Fibroblast of villous mesenchyme (primary cell): Measurements from ENCODE around the gene UGT1A3. TPM values are rescaled to one million over a fixed set of nuclear protein-coding genes. Genes with fewer than 3 reads are reported as not detected.

Experiments used
- DNase-seq: peaks from one replicate; pipeline ENCODE4 v3.0.0-alpha.2; 2010; ENCODE audit warnings: low read depth
- H3K4me3 ChIP-seq: 2 replicates; pipeline ENCODE4 v1.5.1; 2011; ENCODE audit warnings: low read depth, mild to moderate bottlenecking, low read length
- total RNA-seq: library from RNA; depleted of rRNA; stranded (reverse); fragments of >200 nt; gene quantifications from 2 replicates; pipeline ENCODE4 v1.2.3, GENCODE V29; 2012
- TF ChIP-seq, protein P1 (sequence below): IDR thresholded peaks from 2 replicates; pipeline ENCODE4 v1.5.1; 2012; ENCODE audit warnings: low read depth, mild to moderate bottlenecking, low read length; ENCODE audit not compliant: insufficient read depth

UGT1A3 gene
- total RNA-seq, 1 donor, result not detected

DNA sequence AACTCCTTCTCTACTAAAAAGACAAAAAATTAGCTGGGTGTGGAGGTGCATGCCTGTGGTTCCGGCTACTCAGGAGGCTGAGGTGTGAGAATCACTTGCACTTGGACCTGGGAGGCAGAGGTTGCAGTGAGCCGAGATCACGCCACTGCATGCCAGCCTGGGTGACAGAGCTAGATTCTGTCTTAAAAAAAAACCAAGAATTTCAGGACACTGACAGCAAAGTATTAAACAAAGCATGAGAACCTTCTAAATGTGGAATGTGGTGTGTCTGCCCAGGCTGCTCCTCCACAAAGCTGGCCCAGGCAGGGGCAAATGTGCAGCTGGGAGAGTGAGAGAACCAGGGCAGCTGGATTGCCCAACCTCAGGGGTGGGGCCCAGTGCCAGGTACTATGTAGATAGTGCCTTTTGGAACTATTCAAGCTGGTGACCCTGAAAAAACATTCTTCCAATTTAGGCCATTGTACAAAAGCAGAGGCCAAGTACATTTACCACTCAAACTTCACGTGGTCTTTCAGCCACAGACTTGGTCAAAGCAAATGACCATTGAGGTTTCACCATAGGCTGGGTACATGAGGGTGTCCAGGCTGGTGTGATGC, 22.8 kb upstream of the UGT1A3 start:
- TF ChIP-seq, protein P1, sequence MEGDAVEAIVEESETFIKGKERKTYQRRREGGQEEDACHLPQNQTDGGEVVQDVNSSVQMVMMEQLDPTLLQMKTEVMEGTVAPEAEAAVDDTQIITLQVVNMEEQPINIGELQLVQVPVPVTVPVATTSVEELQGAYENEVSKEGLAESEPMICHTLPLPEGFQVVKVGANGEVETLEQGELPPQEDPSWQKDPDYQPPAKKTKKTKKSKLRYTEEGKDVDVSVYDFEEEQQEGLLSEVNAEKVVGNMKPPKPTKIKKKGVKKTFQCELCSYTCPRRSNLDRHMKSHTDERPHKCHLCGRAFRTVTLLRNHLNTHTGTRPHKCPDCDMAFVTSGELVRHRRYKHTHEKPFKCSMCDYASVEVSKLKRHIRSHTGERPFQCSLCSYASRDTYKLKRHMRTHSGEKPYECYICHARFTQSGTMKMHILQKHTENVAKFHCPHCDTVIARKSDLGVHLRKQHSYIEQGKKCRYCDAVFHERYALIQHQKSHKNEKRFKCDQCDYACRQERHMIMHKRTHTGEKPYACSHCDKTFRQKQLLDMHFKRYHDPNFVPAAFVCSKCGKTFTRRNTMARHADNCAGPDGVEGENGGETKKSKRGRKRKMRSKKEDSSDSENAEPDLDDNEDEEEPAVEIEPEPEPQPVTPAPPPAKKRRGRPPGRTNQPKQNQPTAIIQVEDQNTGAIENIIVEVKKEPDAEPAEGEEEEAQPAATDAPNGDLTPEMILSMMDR, result no peak
- no peak for DNase-seq

DNA sequence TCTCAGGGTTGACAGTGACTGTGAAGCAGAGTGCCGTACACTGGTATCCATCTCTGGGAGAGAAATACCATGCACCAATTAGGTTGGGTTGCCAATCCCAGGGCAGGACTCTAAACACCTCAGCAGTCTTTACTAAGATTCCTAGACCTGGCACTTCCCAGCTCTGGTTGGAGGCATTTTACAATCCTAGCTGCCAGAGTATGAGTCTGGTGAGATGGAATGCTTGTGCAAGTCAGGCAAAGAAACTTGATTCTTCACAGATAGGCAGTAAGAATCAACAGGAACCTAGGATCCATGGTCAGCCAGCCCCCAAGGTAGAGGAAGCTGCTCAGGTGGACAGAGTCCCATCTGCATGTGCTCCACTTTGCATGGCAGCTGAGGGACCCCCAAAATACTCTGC, 22.1 kb upstream of the UGT1A3 start:
- no peak overlapping the region for H3K4me3 ChIP-seq
- DNase-seq, result peak; percentile 34
- TF ChIP-seq, protein P1, result no peak

More for the DNA sequence above, 22.8 kb upstream of the UGT1A3 start:
- no peak overlapping the region for H3K4me3 ChIP-seq

DNA sequence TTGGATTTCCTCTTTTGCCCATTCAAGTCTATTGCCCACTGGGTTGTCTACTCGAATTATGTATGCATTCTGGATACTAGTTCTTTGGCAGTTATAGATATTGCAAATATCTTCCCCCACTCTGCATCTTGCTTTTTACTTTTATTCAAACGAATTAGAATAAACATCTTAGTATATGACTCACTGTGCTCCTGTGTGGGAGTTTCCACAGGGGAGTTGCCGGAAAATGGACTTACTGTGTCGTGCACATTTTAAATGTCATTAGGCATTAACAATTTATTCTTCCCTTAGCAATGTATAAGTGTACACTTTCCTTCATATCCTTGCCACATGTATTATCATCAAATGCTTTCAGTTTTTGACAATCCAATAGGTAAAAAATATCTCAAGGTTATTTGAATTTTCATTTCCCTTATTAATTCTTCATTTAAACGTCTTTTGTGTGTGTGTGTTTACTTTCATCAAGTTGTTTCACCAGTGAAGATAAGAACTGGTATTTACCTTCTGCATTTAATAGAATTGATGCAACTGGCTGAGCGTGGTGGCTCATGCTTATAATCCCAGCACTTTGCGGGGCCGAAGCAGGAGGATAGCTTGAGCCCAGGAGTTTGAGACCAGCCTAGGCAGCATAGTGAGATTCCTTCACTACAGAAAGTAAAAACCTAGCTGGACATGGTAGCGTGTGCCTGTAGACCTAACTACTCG, 20.8 kb upstream of the UGT1A3 start:
- H3K4me3 ChIP-seq, result no peak overlapping the region
- DNase-seq, result peak; percentile 48
- TF ChIP-seq, protein P1, result no peak

DNA sequence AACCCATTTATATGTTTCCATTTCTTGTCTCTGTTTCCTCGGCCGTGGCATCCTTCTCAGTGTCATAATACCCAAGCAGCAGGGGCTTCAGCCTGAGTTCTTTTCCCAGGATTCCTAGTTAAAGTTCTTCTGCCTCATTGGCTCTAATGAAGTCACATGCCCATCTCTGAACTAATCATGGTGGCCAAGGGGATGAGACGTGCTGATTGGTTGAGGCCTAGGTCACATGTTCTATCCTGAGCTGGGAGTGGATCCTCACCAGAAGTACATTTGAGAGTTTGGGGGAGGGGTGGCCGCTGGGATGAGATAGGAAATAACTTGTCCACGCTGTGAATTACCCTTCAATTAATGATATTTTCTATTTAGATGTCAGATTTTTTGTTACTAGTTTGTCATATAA, 19.9 kb upstream of the UGT1A3 start:
- DNase-seq, result no peak
- H3K4me3 ChIP-seq, result no peak overlapping the region
- TF ChIP-seq, protein P1, result no peak

DNA sequence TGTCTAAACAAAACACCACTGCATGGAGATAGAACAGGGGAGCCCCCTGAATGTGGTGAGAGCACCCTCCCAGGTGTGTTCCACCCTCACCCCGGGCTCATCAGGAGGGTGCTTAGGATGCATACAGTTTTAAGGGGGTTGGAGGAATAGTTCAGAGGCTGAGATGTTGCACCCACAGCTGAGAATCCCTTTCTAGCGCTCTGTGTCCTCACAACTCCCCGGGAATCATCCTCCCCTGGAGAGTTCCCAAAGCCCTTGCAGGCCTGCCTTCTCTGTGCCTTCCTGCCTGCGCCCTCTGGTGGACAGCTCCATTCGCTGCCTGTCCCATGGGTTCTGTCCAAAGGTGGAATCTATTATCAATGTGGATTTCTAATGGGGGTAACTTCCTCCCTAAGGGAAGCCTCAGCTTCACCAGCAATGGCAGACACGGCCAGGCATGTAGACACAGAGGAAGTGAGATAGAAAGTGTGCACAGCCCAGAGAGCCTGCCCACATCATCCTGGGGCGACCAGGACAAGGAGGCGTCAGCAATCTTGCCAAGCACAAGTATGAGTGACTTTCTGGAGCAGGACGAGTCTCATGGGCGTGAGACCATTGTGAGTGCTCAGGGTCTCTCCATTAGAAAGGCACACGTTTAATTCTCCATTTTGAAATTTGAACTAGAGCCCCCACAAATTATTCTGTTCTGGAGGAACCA, 17.4 kb upstream of the UGT1A3 start:
- DNase-seq, result peak; percentile 81
- TF ChIP-seq, protein P1, result peak; percentile 98
- no peak overlapping the region for H3K4me3 ChIP-seq

DNA sequence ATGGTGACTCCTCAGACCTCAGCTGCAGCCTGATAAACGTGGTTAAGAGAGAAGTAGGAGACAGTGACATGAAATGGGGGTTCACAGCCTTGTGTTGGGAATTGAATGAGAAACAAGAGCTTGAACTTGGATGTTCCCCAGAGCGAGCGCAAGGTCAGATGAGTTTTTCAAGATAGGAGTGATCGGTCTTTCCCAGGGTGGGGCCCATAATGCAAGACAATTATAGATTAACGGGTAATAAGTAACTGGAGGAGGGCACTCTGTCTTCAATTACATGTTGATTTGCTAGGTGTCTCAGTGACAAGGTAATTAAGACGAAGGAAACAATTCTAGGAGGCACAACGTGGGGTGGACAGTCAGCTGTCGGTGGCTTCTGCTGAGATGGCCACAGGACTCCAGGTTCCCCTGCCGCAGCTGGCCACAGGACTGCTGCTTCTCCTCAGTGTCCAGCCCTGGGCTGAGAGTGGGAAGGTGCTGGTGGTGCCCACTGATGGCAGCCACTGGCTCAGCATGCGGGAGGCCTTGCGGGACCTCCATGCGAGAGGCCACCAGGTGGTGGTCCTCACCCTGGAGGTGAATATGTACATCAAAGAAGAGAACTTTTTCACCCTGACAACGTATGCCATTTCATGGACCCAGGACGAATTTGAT, 16.1 kb upstream of the UGT1A3 start, which contains the start of gene UGT1A5:
Gene UGT1A5 (plus strand): TSS at position 297 of the 651 bp plus-strand sequence. CDS start 85 bp downstream, at position 382.
- H3K4me3 ChIP-seq, result no peak within 1 kb of the TSS
- DNase-seq, result no peak
- TF ChIP-seq, protein P1, result no peak
